Measurements from ENCODE around the gene KASH5.

Gene KASH5

DNA sequence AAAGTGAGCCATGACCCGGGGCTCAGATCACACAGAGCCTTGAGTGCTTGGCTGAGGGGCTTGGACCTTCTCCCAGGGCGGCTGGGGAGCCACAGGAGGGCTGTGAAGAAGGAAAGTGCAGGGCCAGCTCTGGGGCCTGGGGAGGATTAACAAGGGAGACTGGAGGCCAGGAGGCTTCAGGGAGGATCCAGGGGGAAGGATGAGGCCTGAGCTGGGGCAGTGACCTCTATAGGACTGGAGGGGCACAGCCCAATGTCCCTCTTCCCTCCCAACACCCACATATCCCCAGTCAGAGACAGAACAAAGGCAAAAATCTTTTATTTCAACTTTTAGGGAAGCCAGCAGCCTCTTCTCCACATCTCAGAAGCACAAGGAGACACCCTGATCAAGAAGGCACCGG lies 57.9 kb downstream of the KASH5 start:
- H3K4me2 ChIP-seq (ENCODE audit: low read length): no peak overlapping the region
- peaks cover 6% of the 10 kb centered on the region for H3F3A ChIP-seq (ENCODE audit: insufficient read depth, low read length)
- H3K36me3 ChIP-seq (ENCODE audit: insufficient read depth, low read length): peaks cover 30% of the 10 kb centered on the region
- no peak overlapping the region for H2AFZ ChIP-seq (ENCODE audit: low read length)
- TF ChIP-seq, protein P1, sequence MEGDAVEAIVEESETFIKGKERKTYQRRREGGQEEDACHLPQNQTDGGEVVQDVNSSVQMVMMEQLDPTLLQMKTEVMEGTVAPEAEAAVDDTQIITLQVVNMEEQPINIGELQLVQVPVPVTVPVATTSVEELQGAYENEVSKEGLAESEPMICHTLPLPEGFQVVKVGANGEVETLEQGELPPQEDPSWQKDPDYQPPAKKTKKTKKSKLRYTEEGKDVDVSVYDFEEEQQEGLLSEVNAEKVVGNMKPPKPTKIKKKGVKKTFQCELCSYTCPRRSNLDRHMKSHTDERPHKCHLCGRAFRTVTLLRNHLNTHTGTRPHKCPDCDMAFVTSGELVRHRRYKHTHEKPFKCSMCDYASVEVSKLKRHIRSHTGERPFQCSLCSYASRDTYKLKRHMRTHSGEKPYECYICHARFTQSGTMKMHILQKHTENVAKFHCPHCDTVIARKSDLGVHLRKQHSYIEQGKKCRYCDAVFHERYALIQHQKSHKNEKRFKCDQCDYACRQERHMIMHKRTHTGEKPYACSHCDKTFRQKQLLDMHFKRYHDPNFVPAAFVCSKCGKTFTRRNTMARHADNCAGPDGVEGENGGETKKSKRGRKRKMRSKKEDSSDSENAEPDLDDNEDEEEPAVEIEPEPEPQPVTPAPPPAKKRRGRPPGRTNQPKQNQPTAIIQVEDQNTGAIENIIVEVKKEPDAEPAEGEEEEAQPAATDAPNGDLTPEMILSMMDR (IDR thresholded peaks at IDR 0.05; ENCODE audit: low read length): no peak
- TF ChIP-seq EZH2 (IDR thresholded peaks at IDR 0.05; ENCODE audit: borderline replicate concordance, low read length): no peak
- H3K27me3 ChIP-seq (ENCODE audit: insufficient read depth, low read length): peaks cover under 1% of the 10 kb centered on the region; the same call in 1 of the 2 replicates
- H3K4me1 ChIP-seq (ENCODE audit: insufficient read depth, low read length, severe bottlenecking): peaks cover 15% of the 10 kb centered on the region
- H4K20me1 ChIP-seq (ENCODE audit: insufficient read depth, low read length): no peaks in the 10 kb centered on the region
- no peaks in the 10 kb centered on the region for H3K9me2 ChIP-seq (ENCODE audit: low read depth, low read length)
- H3K27ac ChIP-seq (ENCODE audit: low read depth, low read length, poor library complexity, severe bottlenecking): no peak overlapping the region
- no peak overlapping the region for H3K4me3 ChIP-seq (ENCODE audit: low read depth, low read length, poor library complexity, severe bottlenecking)
- H3K9me3 ChIP-seq (ENCODE audit: low read length): no peaks in the 10 kb centered on the region
- H3K79me2 ChIP-seq (ENCODE audit: insufficient read depth, low read length): peaks cover 4% of the 10 kb centered on the region; the same call in 1 of the 2 replicates
- H3K9ac ChIP-seq (ENCODE audit: low read length): no peak overlapping the region

DNA sequence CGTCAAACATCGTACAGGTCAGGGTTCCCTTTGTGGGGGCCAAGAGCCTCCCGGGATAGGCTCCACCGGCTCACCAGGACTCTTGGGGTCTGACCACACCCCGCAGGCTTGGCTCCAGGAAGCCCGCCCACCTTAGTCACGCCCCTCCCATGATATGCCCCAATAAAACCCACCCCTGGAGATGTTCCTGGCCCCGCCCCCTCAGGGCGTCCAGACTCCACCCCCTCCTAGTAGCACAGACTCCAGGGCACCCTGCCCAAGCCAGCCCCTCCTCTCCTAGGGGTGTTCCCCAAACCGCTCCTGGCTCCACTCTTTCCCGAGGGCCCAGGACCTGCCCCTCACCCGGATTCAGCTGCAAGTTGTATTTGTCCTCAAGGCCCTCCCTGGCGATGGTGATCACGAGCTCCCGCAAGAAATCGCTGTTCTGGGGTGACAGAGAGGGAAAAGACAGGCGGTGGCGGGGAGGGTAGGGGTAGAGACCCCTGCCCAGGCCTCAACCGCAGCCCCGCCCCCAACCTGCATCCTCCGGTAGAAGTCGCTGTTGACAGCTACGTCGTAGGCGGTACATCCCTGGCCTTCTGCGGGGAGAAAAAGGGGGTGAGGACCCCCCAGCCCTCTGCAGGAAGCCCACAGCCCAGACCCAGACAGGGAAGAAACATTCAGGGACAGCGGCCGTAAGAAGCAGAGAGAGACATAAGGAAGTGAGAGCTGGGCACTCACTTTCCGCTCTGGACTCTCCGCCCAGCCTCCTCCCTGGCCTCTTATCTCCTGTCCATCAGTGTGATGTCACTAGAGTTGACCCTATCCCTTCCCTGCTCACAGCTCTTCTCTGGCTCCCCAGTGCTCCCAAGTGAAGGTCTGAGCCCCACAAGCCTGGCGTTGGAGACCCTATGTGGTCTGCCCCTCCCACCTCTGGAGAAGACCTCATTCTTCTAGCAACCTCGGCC lies 59.7 kb downstream of the KASH5 start:
- peaks cover 30% of the 10 kb centered on the region for H3K36me3 ChIP-seq (ENCODE audit: insufficient read depth, low read length)
- H3K27ac ChIP-seq (ENCODE audit: low read depth, low read length, poor library complexity, severe bottlenecking): no peak overlapping the region
- H3K4me1 ChIP-seq (ENCODE audit: insufficient read depth, low read length, severe bottlenecking): peaks cover 21% of the 10 kb centered on the region
- no peak overlapping the region for H3K4me3 ChIP-seq (ENCODE audit: low read depth, low read length, poor library complexity, severe bottlenecking)
- no peak overlapping the region for H3K9ac ChIP-seq (ENCODE audit: low read length)
- TF ChIP-seq, protein P1 (IDR thresholded peaks at IDR 0.05; ENCODE audit: low read length): no peak
- TF ChIP-seq EZH2 (IDR thresholded peaks at IDR 0.05; ENCODE audit: borderline replicate concordance, low read length): no peak
- no peak overlapping the region for H3K4me2 ChIP-seq (ENCODE audit: low read length)
- H3F3A ChIP-seq (ENCODE audit: insufficient read depth, low read length): peaks cover 6% of the 10 kb centered on the region
- H3K27me3 ChIP-seq (ENCODE audit: insufficient read depth, low read length): no peaks in the 10 kb centered on the region
- H2AFZ ChIP-seq (ENCODE audit: low read length): no peak overlapping the region
- no peaks in the 10 kb centered on the region for H4K20me1 ChIP-seq (ENCODE audit: insufficient read depth, low read length)
- H3K9me2 ChIP-seq (ENCODE audit: low read depth, low read length): no peaks in the 10 kb centered on the region
- no peaks in the 10 kb centered on the region for H3K9me3 ChIP-seq (ENCODE audit: low read length)
- peaks cover 7% of the 10 kb centered on the region; the same call in 1 of the 2 replicates for H3K79me2 ChIP-seq (ENCODE audit: insufficient read depth, low read length)

DNA sequence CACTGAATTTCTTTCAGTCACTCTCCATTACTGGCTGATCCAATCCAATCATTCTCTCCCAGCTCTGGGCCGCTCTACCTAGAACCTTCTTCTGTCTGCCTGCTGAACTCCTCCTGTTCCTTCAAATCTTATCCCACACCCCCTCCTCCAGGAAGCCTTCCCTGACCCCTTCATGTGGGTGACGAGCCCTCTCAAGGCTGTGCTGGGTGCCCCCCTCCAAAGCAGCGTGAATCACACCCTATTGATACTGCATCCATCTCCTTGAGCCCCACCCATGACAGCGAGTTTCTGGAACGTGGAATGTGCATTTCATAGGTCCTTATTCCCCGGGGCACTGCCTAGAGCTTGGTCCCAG lies 60.4 kb downstream of the KASH5 start:
- H3K27me3 ChIP-seq (ENCODE audit: insufficient read depth, low read length): no peaks in the 10 kb centered on the region
- H3K27ac ChIP-seq (ENCODE audit: low read depth, low read length, poor library complexity, severe bottlenecking): no peak overlapping the region
- no peak overlapping the region for H3K4me2 ChIP-seq (ENCODE audit: low read length)
- peaks cover 7% of the 10 kb centered on the region for H3F3A ChIP-seq (ENCODE audit: insufficient read depth, low read length)
- H3K4me1 ChIP-seq (ENCODE audit: insufficient read depth, low read length, severe bottlenecking): peaks cover 21% of the 10 kb centered on the region
- no peak overlapping the region for H3K9ac ChIP-seq (ENCODE audit: low read length)
- H3K4me3 ChIP-seq (ENCODE audit: low read depth, low read length, poor library complexity, severe bottlenecking): no peak overlapping the region
- no peaks in the 10 kb centered on the region for H3K9me2 ChIP-seq (ENCODE audit: low read depth, low read length)
- H3K9me3 ChIP-seq (ENCODE audit: low read length): no peaks in the 10 kb centered on the region
- H3K79me2 ChIP-seq (ENCODE audit: insufficient read depth, low read length): peaks cover 7% of the 10 kb centered on the region; the same call in 1 of the 2 replicates
- no peaks in the 10 kb centered on the region for H4K20me1 ChIP-seq (ENCODE audit: insufficient read depth, low read length)
- peaks cover 30% of the 10 kb centered on the region for H3K36me3 ChIP-seq (ENCODE audit: insufficient read depth, low read length)
- no peak overlapping the region for H2AFZ ChIP-seq (ENCODE audit: low read length)
- TF ChIP-seq, protein P1 (IDR thresholded peaks at IDR 0.05; ENCODE audit: low read length): no peak
- no peak for TF ChIP-seq EZH2 (IDR thresholded peaks at IDR 0.05; ENCODE audit: borderline replicate concordance, low read length)
